Astrocyte (in vitro differentiated cells and primary cell): ENCODE data around the gene HDAC11.

Experiments used
- CTCF ChIP-seq: IDR thresholded peaks from 2 replicates; pipeline ENCODE4 v1.5.1; 2011; ENCODE audit warnings: low read depth, mild to moderate bottlenecking, inconsistent platforms, low read length, moderate library complexity; ENCODE audit not compliant: insufficient read depth
- EZH2 ChIP-seq: IDR thresholded peaks from 2 replicates; pipeline ENCODE4 v1.6.1; 2012; ENCODE audit warnings: mild to moderate bottlenecking, low read length, inconsistent platforms; ENCODE audit not compliant: insufficient read depth

DNA sequence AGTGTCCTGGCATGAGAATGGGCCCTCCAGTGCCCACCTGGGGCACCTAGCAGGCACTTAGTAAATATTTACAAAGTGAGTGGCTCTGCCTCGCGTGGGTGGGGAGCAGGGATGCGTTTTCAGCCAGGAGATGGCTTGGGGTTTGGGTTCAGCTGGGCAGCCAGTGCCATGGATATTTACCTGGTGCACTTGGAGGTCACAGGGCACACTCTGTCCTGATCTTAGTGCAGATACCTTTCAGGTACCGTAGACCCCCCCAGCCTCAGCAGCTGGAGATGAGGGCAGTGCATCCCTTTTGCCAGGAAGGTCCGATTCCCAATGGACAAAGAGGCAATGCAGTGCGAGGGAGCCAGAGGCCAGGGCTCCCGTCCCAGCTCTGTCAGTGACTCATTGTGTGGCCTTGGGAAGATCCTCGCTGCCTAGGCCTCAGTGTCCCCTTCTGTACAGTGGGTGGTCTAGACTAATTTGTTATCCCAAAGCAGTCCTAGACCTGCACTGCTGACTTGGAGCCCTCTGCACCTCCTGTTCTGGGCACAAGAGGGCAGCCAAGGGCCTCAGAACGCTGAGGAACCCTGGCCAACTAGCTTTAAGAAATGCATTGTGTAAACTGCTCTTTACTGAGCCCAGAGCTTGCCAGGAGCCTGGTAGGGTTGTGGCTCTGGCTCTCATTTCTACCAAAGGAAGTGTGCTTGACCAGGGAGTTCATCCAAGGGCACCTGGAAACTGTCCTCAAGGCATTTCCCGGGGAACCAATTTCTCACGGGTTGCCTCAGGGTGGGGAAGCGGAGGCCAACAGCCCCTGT lies 16.0 kb downstream of the HDAC11 start:
- TF ChIP-seq CTCF = peak; percentile 97
- TF ChIP-seq EZH2 = no peak
